Suprapubic skin (tissue), 3 donors: ENCODE measurements around the gene PPP2R5A.

Experiments
- EP300 ChIP-seq: sonication (generic); formaldehyde crosslinking; IDR thresholded peaks from one replicate; pipeline ENCODE4 v1.6.1; 2017; ENCODE audit warnings: antibody characterized with exemption
- POLR2A ChIP-seq, 2 donors: fragments of 450-650 bp; IDR thresholded peaks; one replicate each; pipeline ENCODE4 v1.6.1; 2017; ENCODE audit warnings: antibody characterized with exemption in 2 of 2, mild to moderate bottlenecking in 2 of 2, moderate library complexity in 2 of 2
- TF ChIP-seq, protein P1 (sequence below), 2 donors: fragments of 200-600 bp in 1 of 2; fragments of 450-650 bp in 1 of 2; sonication (generic) in 1 of 2; IDR thresholded peaks; one replicate each; pipeline ENCODE4 v1.5.1; 2016 to 2019; ENCODE audit warnings: antibody characterized with exemption in 2 of 2, mild to moderate bottlenecking in 1 of 2, moderate library complexity in 1 of 2

DNA sequence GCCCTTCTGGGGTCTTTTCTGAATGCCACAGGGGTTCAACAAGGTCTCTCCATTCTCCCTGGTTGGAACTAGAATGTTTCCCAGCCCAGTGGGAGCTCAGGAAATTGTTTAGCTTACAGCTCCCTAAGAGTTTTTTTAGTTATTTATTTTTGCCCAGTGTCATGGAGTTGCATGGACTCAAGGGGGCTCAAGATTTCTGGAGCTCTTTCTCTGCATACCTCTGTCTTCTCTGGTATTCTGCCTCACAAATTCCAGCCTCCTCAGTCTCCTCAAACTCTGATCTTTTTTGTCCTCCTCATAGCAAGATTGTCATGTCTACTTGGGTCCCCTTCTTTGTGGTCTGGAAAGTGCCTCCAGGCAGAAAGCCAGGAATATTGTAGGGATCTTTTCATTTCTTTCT is 15.9 kb upstream of the PPP2R5A start:
- TF ChIP-seq POLR2A (IDR thresholded peaks at IDR 0.05) (no peak), EP300 (no peak)
- TF ChIP-seq, protein P1, sequence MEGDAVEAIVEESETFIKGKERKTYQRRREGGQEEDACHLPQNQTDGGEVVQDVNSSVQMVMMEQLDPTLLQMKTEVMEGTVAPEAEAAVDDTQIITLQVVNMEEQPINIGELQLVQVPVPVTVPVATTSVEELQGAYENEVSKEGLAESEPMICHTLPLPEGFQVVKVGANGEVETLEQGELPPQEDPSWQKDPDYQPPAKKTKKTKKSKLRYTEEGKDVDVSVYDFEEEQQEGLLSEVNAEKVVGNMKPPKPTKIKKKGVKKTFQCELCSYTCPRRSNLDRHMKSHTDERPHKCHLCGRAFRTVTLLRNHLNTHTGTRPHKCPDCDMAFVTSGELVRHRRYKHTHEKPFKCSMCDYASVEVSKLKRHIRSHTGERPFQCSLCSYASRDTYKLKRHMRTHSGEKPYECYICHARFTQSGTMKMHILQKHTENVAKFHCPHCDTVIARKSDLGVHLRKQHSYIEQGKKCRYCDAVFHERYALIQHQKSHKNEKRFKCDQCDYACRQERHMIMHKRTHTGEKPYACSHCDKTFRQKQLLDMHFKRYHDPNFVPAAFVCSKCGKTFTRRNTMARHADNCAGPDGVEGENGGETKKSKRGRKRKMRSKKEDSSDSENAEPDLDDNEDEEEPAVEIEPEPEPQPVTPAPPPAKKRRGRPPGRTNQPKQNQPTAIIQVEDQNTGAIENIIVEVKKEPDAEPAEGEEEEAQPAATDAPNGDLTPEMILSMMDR (IDR thresholded peaks at IDR 0.05), result no peak
